GM21619 (cell line): ENCODE data around the gene MEF2D.
A peak's percentile ranks its signal among the peaks of the same experiment; 100 is the strongest.

Experiments used
- ATAC-seq: cut with Tn5 transposase; IDR thresholded peaks from one replicate; pipeline ENCODE4 v1.9.1; 2021; ENCODE audit not compliant: unreplicated experiment

MEF2D gene

DNA sequence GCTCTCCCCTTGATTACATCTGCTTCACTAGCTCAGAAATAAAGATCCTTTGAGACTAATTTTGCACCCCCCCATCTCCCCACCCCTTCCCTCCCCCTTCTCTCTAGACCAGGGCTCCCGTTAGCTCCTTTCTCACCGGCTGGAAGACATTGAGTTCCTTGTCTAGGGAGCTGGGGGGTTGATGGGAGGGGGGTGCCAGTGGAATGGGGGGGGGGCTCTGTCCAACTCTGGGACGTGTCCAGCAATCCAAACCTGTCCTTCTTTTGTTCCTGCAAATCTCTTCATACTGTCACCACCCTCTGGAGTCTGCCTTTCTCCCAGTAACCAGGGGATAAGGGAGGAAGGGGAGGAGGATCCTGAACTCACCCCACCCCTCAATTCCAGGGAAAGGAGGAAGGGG lies 69.7 kb downstream of the MEF2D start:
- ATAC-seq, result no peak

DNA sequence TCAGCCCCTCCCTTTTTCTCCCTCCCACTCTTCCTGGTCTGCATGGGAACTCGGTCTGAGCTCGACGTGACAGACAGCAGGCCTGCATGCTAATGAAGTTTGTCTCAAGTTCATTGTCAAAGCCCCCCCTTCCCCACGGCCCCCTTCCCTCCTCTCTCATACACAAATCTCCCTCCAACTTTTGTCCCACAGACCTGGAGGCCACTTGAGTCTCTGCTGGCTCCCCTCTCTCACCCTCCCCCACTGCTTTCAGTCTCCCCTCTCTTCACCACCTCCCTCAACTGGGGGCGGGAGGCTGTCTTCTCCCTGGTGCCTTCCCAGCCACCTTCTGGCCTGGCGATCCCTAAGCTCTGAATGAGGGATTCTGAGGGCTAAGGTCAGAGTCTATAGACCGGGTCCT lies 70.3 kb downstream of the MEF2D start:
- ATAC-seq, result no peak

DNA sequence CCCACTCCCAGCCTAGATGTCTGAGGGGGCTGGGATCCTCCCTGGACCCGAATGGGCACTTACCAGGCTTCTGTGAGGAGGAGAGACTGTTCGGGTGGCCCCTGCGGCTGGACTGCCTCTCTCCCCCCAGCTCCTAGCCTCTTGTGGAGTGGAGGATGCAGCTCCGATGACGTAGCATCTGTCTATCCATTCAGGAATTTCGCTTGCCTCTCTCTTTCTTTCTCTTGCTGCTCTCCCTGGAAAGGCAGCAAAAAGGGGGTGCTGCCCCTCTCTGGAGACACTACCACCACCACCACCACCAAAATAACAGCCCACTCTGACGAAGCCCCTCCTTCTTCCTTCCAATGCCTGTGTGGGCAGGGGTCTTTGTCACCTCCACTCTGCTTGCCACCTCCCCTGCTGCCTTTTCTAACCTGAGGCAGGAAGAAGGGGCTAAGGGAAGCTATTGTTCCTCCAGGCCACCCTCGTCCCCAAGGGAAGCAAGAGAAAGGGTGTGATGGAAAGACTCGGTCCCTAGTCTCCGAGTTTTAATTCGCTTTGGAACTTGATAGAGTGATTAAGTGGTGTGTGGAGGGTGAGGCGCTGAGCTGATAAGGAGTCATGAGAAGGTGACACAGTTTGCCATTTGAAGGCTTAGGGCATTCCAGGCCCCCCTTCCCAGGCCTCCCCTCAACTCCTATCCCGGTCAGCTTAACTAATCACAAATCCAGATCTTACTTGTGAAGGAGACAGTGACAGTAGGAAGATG lies 71.1 kb downstream of the MEF2D start:
- no peak for ATAC-seq

DNA sequence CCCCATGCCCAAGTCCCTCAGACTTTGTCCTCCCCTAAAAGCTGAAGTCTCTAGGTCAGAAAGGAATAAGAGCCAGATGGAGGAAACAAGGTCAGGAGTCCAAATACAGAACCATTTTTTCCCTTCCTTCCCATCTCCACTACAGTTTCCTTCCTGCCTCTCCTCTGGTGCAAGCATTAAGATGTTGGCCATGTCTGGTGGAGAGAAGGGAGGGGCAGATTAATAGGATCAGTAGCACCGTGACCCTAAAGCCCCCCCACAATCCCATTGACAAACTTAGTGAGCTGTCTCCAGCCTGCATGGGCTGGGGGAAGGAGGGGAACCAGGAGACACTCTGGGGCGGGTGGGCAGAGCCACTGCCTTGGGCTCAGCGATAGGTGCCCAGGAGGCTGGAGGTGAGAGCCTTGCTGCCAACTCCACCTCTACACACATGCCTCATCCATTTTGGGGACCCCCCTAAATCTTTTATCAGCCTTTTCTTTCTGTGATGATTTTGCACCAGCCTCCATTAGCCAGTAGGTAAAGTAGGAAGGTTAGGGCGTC lies 71.8 kb downstream of the MEF2D start:
- no peak for ATAC-seq

DNA sequence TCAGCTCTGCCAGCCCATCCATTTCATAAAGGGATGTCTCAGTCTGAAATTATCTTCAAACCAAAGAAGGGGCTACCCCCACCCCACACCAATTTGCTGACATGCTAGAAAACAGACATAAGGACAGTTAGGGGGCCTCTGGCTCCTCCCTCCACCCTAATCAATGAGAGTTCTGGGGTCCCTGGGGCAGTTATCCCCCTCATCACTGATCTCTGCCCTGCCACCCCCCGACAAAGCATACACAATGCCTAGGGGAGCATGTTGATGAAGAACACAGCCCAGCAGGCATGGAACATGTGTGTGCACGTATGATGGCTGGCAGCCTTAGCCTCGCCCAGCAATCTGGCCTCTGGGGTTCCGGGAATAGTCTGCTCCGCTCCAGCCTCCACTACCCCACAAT lies 72.6 kb downstream of the MEF2D start:
- ATAC-seq, result no peak

DNA sequence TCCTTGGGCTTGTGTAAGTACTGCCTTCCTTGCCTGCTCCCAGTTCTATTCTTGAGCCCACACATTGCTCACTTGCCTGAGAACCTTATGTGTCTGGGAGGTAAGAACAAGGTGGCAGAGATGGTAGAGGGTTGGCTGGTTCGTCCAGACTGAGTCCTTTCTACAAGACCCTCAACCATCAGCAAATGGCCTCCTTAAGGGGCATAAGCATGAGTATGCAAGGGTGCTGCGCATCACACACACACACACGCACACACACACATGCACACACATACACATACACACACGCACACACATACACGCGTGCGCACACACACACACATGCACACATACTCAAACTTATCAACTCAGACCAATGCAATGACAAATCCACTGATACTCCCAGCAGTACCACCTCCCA lies 74.6 kb downstream of the MEF2D start:
- ATAC-seq, result no peak

DNA sequence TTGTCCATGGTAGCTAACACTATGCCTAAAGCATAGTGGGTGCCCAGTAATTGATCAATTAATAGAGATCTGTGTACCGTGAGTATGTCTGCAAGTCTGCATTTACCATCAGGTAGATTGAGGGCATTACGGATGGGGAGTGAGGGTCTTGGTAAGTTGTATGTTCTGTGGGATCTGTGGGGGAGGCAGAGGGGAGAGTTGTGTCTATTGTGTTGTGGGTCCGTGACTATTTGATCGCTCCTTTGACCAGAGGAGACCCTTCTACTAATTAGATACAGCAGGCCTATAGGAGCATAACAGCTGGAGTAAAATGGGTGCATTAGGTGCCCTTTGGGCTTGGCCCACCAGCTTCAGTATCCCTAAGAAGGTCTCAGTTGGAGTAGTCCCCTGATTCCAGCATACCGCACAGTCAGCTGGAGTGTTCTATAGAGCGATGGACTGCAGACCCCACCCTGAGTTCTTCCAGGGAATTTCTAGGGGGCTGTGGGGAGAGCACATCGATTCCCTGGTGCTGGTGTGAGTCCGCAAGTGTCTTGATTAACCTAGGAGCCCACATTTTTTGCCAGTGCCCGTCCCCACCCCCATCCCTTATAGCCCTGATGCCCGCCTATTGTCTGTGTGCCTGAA lies 75.7 kb downstream of the MEF2D start:
- no peak for ATAC-seq

DNA sequence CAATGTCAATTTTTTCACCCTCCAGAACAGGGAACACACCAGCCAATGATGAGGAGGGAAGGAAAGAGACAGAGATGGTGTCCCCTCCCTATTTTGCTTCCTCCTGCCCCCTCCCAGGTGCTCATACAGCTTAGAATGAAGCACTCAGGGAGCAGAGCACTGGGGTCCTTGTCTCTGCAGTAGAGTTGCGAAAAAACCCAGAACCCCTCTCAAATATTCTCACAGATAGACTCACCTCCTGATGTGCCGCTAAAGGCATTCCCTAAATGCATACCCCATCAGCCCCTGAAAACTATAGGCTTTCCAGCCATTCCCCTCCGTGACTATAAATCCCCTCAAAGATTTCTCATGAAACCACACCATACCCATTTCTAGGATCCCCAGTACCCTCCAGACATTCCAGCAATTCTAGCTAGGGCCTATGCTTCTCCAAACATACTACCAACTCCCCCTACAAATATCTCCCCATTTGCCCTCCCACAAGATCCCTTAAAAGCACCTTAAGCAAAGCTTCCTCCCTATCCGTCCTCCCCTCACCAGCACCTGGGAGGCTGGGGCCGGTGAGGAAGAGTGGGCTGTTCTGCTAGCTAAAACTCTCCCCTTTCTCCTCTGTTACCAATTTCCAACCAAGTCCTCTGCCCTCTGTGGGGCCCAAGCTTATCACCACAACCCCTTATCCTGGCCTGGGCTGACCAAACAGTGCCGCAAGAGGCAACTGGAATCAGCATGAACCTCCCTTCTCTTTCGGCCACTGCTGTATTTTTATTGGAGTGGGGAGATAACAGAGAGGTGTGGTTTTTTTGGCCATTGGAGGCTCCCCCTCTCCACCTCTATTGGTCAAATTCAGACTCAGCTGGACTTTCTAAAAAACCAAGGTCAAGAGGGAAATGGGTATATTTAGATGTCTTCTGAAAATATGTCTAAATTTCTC lies 76.9 kb downstream of the MEF2D start:
- no peak for ATAC-seq

DNA sequence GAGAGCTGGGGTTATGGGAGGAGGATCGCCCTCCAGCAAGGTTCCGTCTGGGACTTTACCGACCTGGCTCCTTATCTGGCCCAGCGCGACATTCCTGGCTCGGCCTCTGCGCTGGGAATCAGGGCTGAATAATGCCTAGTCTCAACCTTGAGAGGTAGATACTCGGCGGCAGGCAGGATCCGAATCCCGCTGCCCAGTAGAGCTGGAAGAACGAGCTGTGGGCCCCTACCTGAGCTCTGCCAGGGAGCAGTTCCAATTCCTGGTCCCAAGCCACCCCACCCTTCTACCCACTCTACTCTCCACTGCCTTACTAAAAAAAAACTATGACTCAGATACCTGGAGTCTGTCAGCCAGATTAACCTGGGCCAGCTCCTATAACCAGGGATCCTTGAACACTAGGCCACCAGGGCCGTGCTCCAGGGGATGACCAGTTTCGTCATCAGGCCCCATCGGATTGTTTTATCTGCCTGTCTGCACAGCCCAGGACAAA lies 77.9 kb downstream of the MEF2D start:
- ATAC-seq, result no peak

DNA sequence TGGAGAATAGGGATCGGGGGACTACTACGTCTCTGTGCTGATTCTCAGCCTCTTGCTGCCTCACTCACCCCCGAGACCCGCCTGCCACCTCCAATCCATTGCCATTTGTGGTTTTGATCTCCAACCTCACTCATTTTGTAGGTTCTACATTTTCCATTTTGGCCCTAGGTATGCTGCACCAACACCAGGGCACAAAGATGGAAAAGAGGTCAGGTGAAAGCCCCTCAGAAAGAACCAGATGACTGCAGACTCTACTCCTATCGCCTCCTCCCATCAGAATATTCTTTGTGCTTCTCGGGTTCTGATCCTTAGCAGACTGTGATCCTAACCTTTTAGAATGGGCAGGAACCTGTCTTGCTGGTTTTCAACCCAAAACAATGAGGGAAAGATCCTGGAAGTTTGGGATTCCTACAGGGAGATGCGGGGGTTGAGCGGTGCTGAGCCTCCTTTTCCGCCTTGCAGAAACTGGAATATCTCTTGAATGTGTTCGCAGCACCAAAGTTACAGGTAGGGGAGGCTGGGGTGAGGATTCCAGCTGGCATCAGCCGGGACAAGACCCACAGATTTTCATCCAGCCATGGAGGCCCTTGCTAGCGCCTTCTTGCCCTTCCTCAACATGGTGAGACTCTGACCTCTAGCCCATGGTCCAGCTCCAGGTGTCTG lies 78.5 kb downstream of the MEF2D start:
- no peak for ATAC-seq

DNA sequence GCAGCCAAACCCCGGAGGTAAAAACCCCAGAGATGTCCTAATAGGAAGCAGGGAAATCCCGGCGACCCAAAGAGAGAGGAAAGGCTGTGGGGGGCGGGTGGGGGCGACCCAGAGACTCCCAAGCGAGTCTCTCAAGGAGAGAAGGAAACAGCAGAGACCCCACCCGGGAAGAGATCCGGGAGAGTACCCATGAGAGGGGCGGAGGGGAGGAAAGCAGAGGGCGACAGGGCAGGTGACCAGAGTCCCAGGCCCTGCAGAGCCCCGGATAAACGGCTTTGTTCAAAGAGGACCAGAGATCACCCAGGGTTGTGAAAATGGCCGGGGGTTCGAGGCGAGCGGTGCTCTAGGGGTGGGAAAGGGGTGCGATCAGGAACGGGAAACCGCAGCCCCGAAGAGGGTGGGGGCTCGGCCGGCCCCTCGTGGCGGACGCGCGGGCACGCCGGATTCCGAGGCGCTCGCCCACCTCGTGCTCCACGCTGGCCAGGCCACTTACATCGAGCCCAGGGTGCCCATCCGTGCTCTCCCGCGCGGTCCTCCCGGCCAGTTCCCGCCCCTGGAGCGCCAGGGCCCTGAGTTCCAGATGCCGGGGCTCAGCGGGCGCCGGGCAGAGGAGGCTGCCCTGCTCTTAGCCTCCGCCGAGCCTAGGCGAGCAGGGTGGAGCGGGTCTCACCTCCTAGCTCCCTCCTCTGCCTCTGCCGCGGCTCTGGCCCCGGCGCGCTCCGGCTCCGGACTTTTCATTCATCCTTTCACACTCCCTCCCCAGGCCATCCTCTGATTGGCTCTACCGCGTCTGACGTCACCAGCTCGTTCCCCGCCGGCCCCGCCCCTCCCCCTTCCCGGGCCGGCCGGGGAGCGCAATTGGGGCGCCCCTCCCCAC lies 79.3 kb downstream of the MEF2D start:
- ATAC-seq, result peak; percentile 59

DNA sequence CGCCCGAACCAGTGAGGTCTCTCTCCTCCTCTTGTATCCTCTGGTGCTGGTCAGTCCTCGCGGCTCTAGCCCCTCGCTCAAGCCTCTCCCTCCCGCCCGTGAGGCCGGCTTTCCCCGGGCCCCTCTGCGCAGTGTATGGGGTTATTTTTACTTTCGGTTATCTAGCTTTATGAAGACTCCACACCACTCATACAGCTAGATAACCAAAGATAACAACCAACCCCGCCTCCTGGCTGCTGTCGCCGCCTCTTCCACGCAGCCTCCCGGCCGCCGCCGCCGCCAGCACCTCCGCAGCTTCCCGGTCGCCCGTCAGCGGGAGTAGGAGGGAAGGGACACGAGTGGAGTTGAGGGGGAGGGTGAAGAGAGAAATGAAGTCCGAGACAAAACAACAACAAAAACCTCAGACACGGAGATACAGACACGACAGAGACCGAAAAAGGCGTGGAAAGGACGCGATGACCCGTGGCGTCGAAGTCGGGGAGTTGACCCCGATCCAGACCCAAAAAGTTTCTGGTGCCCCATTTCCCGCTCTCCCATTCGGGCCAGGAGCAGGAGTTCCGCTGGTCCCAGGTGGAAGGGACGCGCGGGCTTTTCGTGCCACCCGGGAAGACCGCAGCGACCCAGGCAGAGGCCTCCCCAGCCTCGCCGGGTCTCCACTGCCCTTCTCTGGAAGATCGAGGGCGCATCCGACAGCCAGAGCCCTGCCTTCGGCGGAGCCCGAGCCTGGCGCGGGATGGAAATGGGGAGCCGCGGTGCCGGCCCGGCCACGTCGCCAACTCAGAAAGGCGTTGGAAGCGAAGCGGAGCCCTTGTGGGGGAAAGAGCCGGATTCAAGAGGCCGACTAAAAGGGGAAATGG lies 80.1 kb downstream of the MEF2D start:
- ATAC-seq, result peak; percentile 19

DNA sequence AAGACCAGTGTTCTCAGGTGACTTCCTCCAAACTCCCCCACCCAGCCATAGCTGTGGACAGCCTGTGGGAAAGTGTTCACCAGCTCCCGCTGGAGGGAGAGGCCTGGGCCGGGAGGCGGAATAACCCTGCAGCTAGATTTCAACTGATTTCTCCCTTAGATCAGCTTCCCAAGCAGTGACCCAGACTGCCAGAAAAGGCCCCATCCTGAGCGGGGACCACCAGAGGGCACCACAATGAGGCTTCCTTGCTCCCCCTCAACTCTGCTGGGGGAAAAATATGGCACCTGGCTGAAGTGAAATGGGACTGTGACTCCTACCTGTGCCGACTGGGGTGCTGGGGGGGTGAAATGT lies 80.7 kb downstream of the MEF2D start:
- no peak for ATAC-seq

DNA sequence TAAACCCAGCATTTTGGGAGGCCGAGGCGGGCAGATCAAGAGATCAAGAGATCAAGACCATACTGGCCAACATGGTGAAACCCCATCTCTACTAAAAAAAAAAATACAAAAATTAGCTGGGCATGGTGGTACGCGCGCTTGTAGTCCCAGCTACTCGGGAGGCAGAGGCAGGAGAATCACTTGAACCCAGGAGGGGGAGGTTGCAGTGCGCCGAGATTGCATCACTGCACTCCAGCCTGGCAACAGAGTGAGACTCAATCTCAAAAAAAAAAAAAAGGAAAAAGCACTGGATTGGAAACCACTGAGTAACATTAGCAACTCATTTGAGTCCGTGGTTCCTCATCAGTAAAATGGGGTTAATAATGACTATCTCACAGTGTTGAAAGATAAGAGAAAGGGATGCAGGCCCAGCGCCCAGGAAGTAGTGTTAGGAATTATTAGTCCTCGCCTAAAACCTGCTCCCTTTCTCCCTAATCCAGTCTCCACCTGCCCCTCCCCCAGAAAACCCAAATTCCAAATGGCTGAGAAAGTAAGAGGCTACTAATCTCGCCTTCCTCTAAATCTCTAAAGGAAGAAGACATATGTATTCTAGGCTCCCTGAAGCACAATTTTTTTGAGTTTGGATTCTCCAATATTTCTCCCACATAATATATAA lies 82.0 kb downstream of the MEF2D start:
- no peak for ATAC-seq

DNA sequence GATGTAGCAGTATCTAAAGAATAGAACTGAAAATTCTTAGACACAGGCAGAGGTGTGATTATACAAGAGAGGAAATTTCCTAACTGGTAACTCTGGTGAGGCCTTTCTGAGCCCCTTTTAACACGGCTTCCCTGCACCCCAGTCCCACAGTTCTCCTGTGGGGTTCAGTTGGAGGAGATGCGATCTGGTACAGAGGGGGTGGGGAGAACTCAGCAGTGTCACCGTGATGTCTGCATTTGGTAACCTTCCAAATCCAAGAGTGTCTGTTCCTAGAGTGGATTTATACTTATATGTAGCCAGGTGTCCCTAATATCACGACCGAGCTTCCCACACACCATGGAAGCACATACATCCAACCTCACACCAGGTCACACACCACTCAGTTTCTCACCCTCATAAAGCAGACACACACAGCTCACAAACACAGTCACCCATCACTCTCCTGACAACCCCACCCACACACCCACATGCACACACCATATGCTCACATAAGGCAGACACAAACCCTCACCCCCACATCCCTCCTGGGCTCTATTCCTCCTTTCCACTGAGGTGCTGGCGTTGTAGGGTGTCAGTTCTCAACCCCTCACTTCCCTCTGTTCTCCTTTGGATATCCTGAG lies 83.1 kb downstream of the MEF2D start:
- no peak for ATAC-seq

DNA sequence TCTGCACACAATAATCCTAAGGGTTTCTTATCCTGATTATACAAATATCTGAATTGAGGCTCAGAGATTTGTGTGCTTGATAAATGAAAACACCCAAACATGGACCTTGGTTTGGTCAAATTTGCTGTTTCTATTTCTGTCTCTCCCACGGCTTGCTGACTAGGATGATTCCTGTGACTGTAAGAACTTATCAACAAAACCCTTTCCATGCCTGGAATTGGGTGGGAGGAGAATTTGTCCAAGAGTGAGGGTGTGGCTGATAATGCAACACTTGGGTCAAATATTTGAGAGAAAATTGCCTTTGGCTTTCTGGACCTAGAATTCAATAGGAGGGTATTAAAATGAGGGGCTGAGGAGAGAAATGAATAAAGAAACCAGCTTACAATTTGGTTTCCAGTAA lies 83.6 kb downstream of the MEF2D start:
- no peak for ATAC-seq

DNA sequence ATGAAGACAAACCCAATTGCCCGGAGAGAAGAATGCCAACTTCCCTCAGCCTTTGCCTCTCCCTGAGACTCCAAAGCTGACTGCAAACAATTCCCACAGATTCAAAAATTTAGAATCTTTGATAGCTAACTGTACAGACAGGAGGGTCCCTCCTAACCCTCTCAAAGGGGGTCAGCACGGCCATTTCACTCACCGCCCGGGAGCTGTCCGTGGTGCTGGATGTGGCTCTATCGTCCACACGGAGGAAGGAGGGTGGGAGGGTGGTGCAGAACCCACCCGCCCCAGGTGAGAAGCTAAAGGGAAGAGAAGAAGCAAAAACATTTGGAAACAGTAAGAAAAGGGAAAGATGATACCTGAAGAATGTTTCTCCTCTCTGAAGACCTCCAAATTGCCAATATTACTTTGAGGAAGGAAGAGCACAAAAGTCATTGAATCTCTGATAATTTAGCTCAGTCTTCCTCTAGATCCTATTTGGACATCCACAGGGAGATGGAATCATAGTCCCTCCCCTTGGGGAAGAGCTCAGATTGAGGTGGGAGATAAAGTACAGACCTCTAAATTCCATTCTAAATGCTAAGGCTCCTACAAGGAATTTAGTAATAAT lies 86.0 kb downstream of the MEF2D start:
- no peak for ATAC-seq
